Heart left ventricle (tissue), 13 donors: ENCODE data around the gene BNC2.

Experiments
- CTCF ChIP-seq, 12 donors: fragments of 200-600 bp; sonication (generic) in 4 of 12; IDR thresholded peaks; one replicate each; pipeline versions ENCODE4 v1.5.0 to v1.8.0; 2018 to 2022; ENCODE audit warnings: antibody characterized with exemption in 12 of 12, mild to moderate bottlenecking in 5 of 12
- POLR2A ChIP-seq, 2 donors: fragments of 450-650 bp; IDR thresholded peaks; one replicate each; pipeline ENCODE4 v1.6.1; 2017; ENCODE audit warnings: antibody characterized with exemption in 2 of 2, mild to moderate bottlenecking in 2 of 2, moderate library complexity in 2 of 2
- donor health status: ischemic (EF 13 %, LVEDD 7.1; RV severe dilation, severe dysfunction).
- donor health status: DM: no; HTN: yes; CAD: no.
- donor health status: DM: no; HTN: no; CAD: no.
- donor health status: ischemic (EF 25% LVEDD 6.9; RV normal size, moderate dysfunction).
- donor health status: ischemic (EF 25% LVEDD 5.7; RV mildly dilated, moderate dysfunction).
- donor health status: ischemic (EF 35%, LVEDD 5.7; RV mildly dilated, moderate dysfunction).
- donor health status: nonischemic (EF 11% LVEDD 7.7; RV severe dilation, severe dysfunction).
- donor health status: DM: yes; HTN: yes; CAD: no.
- donor health status: PGD.
- donor health status: ischemic (EF 29% LVEDD 5.4; RV normal size, mild dysfunction).
- donor health status: nonischemic (EF 23%, LVEDD 6.1; RV moderate dilation, normal function).

- TF ChIP-seq CTCF (IDR thresholded peaks at IDR 0.05) (no peak), POLR2A (IDR thresholded peaks at IDR 0.05) (no peak)
These were observed 471.8 kb downstream of the BNC2 start for GRCh38 chr9:16398691-16399090.
